Measurements from ENCODE around the gene GLT1D1.

GLT1D1 gene

DNA sequence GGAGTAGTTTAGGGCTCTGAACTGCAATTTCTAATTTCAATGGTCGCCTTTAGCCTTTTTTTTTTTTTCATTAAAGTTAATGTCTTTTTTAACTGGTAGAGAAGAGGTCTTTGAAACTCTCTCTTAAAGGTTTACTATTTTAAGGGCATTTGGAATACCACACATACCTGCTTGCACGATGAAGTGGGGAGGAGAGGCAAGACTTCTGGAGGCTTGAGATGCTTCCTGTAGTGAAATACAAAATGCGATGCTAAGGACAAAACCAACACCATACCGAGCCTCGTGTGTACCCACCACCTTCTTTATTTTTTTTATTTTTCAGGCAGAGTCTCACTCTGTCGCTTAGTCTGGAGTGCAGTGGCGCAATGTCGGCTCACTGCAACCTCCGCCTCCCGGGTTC, 57.4 kb downstream of the GLT1D1 start:
- in situ Hi-C loops (cut with MboI; ENCODE audit: low sequenced_read_pairs): no loop called here

DNA sequence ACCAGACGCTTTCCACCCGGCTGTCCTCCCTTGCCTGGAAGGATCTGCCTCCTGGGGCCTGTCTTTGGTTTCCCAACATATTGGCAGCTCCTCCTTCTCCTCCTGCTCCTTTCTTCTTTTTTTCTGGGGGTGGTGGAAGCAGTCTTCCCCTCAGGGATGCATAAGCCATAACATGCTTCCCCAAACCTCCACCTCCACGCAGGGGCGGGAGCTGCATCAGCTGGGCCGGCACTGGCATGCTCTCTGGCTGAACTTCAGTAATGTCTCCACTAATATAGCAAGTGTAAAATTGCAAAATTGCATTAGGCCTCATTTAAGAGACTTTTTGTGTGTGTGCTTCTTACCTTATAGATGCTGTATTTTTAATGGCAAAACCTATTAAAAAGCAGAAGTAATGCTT, 58.6 kb downstream of the GLT1D1 start:
- in situ Hi-C loops (cut with MboI; ENCODE audit: low sequenced_read_pairs): no loop called here

DNA sequence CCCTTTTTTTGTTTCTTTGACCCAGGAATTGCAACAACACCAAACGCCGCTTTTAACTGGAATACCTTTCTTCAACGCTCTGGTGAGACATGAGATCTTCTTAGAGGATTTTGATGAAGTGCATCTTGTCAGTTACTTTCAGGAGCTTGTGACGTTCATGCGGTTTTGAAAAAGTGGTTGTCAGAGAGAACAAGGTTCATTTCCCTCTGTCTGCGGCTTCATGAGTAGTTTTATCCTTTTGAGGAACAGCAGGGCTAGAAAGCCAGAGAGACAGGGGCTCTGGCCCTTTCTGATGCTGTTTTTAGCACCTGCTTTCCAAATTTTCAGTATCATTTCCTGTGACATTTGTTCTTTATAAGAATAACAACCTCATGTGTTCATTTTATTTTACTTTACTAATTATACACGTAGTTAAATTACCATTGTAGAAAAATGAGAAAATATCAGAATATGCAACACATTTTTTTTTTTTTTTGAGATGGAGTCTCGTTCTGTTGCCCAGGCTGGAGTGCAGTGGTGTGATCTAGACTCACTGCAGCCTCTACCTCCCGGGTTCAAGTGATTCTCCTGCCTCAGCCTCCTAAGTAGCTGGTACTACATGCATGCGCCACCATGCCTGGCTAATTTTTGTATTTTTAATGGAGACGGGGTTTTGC, 61.8 kb downstream of the GLT1D1 start:
- in situ Hi-C loops (cut with MboI; ENCODE audit: low sequenced_read_pairs): no loop called here

DNA sequence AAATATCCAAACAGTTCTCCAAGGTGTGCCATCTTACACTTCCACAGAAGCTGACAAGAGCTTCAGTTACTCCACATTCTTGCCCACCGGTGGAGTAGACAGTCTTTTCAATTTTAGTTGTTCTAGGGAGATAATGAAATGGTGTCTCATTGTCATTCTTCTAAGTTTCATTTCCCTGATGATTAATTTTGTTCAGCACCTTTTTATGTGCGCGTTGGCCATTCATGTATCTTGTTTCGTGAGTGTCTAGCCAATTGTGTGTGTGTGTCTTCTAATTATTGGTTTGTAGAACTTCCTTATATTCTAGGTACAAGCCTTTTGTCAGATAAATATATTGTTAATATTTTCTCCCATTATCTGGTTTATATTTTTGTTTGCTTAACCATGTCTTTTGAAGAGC, 63.1 kb downstream of the GLT1D1 start:
- in situ Hi-C loops (cut with MboI; ENCODE audit: low sequenced_read_pairs): no loop called here

GRCh38 chr12:128918481-128919260, 65.4 kb downstream of the GLT1D1 start:
- in situ Hi-C loops (cut with MboI; ENCODE audit: low sequenced_read_pairs): no loop called here

DNA sequence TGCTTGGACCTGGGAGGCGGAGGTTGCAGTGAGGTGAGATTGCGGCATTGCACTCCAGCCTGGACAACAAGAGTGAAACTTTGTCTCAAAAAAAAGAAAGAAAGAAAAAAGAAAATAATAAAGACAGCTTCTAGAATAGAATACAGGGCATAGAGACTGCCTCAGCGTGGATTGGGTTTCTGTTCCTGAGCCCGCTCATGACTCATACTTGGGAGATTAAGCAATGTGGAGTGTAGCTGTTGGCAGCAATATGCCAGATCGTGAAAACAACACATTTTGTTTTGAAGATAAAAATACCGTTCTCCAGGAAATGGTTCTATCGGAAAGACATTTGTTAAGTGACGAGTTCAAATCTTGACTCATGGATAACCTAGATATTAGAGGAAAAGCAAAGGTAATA, 67.2 kb downstream of the GLT1D1 start:
- in situ Hi-C loops (cut with MboI; ENCODE audit: low sequenced_read_pairs): no loop called here

- in situ Hi-C loops (cut with MboI; ENCODE audit: low sequenced_read_pairs): no loop called here
These were observed 75.1 kb downstream of the GLT1D1 start for GRCh38 chr12:128928361-128928760.

DNA sequence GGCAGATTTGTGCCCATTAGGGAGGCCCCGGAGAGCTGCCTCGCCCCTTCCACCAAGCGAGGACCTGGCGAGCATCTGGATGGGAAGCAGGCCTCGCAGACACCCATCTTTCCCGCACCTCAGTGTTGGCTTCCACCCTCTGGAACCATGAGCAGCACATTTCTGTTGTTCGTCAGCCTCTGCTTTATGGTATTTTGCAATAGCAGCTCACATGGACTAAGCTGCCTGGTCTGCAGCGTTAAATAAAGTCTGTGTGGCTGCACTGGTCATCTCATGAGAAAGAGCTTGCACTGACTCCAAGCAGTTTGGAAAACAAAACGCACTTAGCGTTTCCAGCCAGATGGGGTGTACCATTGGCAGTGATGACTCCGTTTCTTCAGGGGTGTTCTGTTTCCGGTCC, 75.8 kb downstream of the GLT1D1 start:
- in situ Hi-C loops (cut with MboI; ENCODE audit: low sequenced_read_pairs): no loop called here

DNA sequence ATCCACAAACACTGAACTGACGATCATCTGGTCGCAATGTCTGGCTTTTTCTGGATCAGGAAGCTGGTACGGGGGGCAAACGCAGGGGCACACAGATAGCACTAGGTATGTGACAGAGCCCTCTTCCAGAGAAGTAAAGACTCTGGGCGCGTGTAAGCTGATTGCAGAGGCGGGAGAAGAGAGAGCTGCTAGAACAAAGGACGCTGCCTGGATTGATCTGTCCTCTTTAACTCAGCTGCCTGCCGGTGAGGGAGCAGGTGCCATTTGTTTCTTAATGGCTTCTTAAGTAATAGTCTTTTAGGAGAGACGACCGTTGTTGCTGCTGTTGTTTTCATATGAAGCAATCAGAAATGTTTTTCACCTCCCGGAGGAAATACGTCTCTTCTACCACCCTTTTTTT, 77.3 kb downstream of the GLT1D1 start:
- in situ Hi-C loops (cut with MboI; ENCODE audit: low sequenced_read_pairs): no loop called here

DNA sequence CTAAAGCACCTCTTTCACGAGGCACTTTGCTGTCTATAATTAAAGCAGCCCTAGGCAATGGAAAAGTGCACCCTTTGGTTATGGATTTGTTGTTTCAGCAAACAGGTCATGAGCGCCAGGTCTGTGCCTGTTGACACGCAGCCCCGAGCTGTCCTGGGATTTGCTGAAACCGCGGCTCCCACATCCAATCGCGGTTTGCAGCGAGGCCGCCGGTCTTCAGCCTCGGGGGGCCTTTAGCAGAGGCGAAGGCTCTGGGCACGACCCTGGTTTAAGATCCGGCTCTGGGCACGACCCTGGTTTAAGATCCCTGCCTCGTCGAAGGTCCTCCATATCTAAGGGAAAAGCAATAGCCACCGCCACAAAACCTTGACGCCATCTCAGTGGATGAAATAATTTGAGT, 79.2 kb downstream of the GLT1D1 start:
- in situ Hi-C loops (cut with MboI; ENCODE audit: low sequenced_read_pairs): no loop called here

DNA sequence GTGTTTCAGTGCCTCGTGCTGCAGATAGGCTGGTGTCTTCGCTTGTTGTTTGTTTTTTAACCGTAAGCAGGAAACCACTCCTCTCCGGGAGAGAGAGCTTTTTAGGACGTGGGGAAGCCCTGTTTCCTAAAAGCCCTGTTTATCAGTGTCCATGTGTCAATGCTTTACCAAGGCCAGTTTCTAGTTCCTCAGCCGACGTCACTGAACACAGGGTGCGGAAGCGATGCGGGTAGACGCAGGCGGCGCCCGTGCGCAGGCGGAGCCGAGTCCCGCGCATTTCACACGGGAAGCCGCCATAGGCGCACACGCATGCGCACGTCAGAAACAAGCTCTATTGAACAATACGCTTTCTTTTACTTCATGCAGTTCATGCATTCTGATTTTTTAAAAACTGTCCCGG, 79.8 kb downstream of the GLT1D1 start:
- in situ Hi-C loops (cut with MboI; ENCODE audit: low sequenced_read_pairs): no loop called here

- in situ Hi-C loops (cut with MboI; ENCODE audit: low sequenced_read_pairs): no loop called here
These were observed 80.6 kb downstream of the GLT1D1 start for GRCh38 chr12:128933926-128934325.

GRCh38 chr12:128938886-128939285, 85.6 kb downstream of the GLT1D1 start:
- in situ Hi-C loops (cut with MboI; ENCODE audit: low sequenced_read_pairs): no loop called here

DNA sequence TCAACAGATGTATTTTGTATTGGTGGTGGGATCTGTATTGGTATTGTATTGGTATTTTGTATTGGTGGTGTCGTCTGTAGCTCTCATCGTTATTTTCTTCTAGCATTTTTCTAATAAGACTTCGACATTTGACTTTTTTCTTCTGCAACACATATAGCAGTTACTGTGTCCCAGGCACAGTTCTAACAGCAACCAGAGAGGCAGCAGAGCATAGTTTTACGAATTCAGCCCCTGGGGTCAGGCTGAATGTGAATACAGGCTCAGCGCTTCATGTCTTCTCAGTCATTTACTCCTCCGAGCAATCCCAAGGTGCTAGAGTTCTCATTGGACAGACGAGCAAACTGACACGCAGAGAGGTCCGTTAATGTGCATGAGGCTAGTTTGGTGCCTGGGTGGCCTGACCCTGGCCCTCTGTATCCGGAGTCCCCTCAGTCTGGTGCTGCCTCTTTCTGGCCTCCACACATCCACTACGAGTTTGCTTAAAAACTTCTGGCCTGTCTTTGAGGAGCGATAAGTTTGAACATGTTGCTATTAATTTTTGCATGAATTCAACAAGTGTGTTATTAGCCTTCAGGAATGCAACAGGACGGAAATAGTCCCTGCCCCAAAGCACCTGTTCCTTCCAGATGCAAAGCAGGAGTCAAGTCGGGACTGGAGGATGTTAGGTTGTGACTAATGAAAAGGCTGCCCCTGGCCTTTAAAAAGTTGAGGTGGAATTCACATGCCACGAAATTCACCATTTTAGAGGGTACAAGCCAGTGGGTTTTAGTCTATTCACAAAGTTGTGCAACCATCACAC, 87.0 kb downstream of the GLT1D1 start:
- in situ Hi-C loops (cut with MboI; ENCODE audit: low sequenced_read_pairs): no loop called here

- in situ Hi-C loops (cut with MboI; ENCODE audit: low sequenced_read_pairs): no loop called here
These were observed 87.7 kb downstream of the GLT1D1 start for GRCh38 chr12:128940974-128941373.

DNA sequence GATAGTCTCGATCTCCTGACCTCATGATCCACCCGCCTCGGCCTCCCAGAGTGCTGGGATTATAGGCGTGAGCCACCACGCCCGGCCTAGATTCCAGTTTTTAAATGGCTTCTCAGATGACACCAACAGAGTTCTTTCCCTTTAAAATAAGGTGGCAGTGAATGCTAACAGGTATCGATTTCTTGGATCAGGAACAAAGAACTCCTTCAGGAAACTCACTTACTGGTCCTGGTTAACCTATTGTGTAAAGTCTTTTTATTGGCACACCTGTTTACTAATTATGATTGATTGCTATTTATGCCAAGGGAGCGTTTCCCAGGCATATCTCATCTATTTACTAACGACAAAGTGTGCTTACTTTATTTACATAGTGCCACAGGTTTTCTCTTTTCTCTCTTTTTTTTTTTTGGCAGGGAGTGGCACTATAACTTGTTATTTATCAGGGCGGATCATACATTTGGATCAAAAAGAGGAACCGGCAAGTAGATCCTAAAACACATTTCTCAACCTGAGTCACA, 89.7 kb downstream of the GLT1D1 start:
- in situ Hi-C loops (cut with MboI; ENCODE audit: low sequenced_read_pairs): no loop called here

- in situ Hi-C loops (cut with MboI; ENCODE audit: low sequenced_read_pairs): no loop called here
These were observed 91.7 kb downstream of the GLT1D1 start for GRCh38 chr12:128944956-128945355.

GRCh38 chr12:128947209-128947608, 93.9 kb downstream of the GLT1D1 start:
- in situ Hi-C loops (cut with MboI; ENCODE audit: low sequenced_read_pairs): no loop called here

DNA sequence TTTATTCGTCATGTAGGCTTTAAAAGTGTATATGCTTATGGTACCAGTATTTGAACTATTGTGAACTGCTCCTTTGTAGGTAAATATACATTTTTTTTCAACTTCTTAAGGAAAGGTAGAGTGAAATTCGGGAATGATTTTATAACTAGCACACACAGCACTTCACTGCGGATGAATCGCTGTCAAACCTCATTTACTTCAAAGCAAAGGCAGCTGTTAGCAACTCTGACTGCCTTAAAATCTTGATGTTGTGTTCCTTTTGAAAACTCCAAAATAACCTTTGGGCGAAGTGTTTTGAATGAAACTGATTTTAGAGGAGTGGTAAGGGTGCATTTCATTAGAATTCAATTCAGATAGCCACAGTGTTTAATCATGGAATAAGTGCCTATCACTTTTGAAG, 95.8 kb downstream of the GLT1D1 start:
- in situ Hi-C loops (cut with MboI; ENCODE audit: low sequenced_read_pairs): no loop called here

DNA sequence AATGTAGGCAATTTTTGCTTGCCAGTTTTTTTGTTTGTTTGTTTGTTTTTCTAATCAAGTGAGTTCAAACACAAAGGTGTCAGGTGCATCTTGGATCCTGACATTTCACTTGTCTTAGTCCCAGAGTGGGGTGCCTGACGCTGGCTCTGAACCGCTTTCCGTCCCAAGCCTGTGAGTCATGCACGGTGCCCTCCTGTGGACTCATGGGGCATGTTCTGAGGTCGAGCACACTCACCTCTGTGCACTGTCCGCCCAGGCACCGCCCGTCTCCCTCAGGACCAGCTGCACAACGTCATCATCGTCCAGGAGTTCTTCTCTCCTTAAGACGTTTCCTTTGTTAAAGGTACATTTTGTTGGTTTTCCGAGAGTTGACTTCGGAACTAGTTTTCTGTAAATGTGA, 98.2 kb downstream of the GLT1D1 start:
- in situ Hi-C loops (cut with MboI; ENCODE audit: low sequenced_read_pairs): no loop called here

- in situ Hi-C loops (cut with MboI; ENCODE audit: low sequenced_read_pairs): no loop called here
These were observed 103.5 kb downstream of the GLT1D1 start for GRCh38 chr12:128956755-128957154.

DNA sequence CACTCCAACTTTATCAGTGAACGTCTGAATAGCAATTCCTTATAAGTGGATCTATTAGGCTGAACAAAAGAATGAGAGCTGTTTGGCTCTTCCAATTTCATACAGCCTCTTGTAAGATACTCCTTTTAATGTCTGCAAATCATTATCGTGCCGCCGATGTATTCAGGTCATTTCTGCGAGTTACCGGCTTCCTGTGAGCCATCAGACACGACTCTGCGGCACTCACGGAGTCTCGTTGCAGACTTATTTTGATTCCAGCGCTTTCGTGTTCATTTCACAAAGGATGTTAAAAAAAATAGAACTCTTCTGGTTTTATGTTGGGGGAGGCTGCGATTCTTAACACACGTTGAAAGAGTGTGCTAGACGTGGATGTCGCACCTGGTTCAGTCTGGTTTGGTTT, 106.6 kb downstream of the GLT1D1 start:
- in situ Hi-C loops (cut with MboI; ENCODE audit: low sequenced_read_pairs): no loop called here
